GM10248 (cell line): Measurements from ENCODE around the gene ATP8B2.
"Not testable (repeated sequence)": the region's sequence is repeated elsewhere in the genome, so short reads cannot be mapped to it uniquely, and the experiment has no call there.

ENCODE experiments used
- CTCF ChIA-PET: fragments of 300-600 bp; sonication (Branson Sonifier 250); formaldehyde crosslinking; extraction: SDS; loops from one replicate; lab custom pipeline; 2021; ENCODE audit warnings: antibody characterized with exemption; lab: Yijun Ruan, JAX
- POLR2A ChIA-PET: fragments of 350-650 bp; sonication (Branson Sonifier 250); formaldehyde crosslinking; extraction: SDS; loops from one replicate; lab custom pipeline; 2020; ENCODE audit warnings: antibody characterized with exemption; lab: Yijun Ruan, JAX
- DNase-seq: peaks from one replicate; pipeline ENCODE4 v3.0.0; 2012; ENCODE audit errors: extremely low spot score
- TF ChIP-seq, protein P1 (sequence below): IDR thresholded peaks from 2 replicates; pipeline ENCODE4 v1.5.1; 2012; ENCODE audit warnings: mild to moderate bottlenecking, low read depth; ENCODE audit errors: extremely low read depth, missing control alignments, control extremely low read depth

The ATP8B2 gene

GRCh38 chr1:154338875-154339274 is 13.6 kb downstream of the ATP8B2 start:
- DNase-seq = no peak
- CTCF ChIA-PET = interaction anchor here (1.3 to 15.6 kb wide), 2 partner anchors 8 to 34 kb away, joined by 3 to 211 read pairs; no protein-coding TSS in a partner anchor
- TF ChIP-seq, protein P1, sequence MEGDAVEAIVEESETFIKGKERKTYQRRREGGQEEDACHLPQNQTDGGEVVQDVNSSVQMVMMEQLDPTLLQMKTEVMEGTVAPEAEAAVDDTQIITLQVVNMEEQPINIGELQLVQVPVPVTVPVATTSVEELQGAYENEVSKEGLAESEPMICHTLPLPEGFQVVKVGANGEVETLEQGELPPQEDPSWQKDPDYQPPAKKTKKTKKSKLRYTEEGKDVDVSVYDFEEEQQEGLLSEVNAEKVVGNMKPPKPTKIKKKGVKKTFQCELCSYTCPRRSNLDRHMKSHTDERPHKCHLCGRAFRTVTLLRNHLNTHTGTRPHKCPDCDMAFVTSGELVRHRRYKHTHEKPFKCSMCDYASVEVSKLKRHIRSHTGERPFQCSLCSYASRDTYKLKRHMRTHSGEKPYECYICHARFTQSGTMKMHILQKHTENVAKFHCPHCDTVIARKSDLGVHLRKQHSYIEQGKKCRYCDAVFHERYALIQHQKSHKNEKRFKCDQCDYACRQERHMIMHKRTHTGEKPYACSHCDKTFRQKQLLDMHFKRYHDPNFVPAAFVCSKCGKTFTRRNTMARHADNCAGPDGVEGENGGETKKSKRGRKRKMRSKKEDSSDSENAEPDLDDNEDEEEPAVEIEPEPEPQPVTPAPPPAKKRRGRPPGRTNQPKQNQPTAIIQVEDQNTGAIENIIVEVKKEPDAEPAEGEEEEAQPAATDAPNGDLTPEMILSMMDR = no peak
- POLR2A ChIA-PET = no interaction called here

DNA sequence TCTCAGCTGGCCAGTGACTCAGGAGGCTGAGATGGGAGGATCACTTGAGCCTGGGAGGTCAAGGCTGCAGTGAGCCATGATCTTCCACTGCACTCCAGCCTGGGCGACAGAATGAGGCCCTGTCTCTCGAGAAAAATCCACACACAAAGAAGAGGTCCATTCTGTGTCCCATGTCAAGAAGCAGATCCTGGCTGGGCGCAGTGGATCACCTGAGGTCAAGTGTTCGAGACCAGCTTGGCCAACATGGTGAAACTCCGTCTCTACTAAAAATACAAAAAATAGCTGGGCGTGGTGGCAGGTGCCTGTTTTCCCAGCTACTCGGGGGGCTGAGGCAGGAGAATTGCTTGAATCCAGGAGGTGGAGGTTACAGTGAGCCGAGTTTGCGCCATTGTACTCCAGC is 16.0 kb downstream of the ATP8B2 start:
- CTCF ChIA-PET = interaction anchor here (13.8 kb wide), 1 partner anchor 10 kb away, joined by 211 read pairs; the partner anchor contains the start of gene ATP8B2

GRCh38 chr1:154342132-154342531 is 16.8 kb downstream of the ATP8B2 start:
- no peak for DNase-seq
- CTCF ChIA-PET = interaction anchor here (1.7 to 13.8 kb wide), 3 partner anchors 9 to 11 kb away, joined by 5 to 211 read pairs (median 6); partner anchors contain the start of gene ATP8B2
- TF ChIP-seq, protein P1 = no peak
- POLR2A ChIA-PET = no interaction called here

More for the DNA sequence above, 16.0 kb downstream of the ATP8B2 start:
- DNase-seq, POLR2A ChIA-PET: not testable (repeated sequence)

DNA sequence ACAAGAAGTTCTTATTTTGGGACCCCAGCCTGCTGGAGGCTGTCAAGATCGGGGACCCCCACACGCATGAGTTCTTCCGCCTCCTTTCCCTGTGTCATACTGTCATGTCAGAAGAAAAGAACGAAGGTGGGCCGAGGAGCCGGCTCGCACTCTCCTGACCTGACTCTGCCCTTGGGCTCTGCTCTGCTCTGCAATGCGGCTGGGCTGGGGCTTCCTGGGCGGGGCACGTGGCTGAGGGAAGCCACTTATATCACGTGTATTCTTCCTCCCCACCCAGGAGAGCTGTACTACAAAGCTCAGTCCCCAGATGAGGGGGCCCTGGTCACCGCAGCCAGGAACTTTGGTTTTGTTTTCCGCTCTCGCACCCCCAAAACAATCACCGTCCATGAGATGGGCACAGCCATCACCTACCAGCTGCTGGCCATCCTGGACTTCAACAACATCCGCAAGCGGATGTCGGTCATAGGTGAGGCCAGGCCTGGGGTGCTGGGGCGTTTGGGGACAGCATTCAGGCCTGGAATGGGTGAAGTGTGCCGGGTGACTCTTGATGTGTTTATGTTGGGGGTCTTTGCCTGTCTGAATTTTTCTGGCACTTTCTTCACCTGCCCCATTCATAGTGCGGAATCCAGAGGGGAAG is 17.6 kb downstream of the ATP8B2 start:
- DNase-seq = no peak
- ChIA-PET CTCF (interaction anchor here (1.3 to 13.8 kb wide), 4 partner anchors 8 to 204 kb away, joined by 3 to 211 read pairs (median 6); partner anchors contain the start of gene ATP8B2), POLR2A (no interaction called here)
- TF ChIP-seq, protein P1 = no peak

- DNase-seq = no peak
- TF ChIP-seq, protein P1 = peak; percentile 53
- POLR2A ChIA-PET = no interaction called here
- CTCF ChIA-PET = interaction anchor here (0.7 to 13.8 kb wide), 12 partner anchors 10 to 146 kb away, joined by 3 to 211 read pairs (median 4); partner anchors contain the start of gene ATP8B2
These were observed 19.9 kb downstream of the ATP8B2 start for GRCh38 chr1:154344977-154345837.

- TF ChIP-seq, protein P1 = no peak
- no peak for DNase-seq
- ChIA-PET POLR2A (no interaction called here), CTCF (interaction anchor here (0.9 to 13.8 kb wide), 7 partner anchors 9 to 147 kb away, joined by 3 to 211 read pairs (median 4); partner anchors contain the start of gene ATP8B2)
These were observed 21.1 kb downstream of the ATP8B2 start for GRCh38 chr1:154346276-154346917.
